Superior temporal gyrus (tissue), 1 donor: Measurements from ENCODE around the gene TENM3.

Experiments used
- DNase-seq: peaks from one replicate; pipeline ENCODE4 v3.0.0-alpha.2; 2016; ENCODE audit errors: extremely low spot score

Gene TENM3

DNA sequence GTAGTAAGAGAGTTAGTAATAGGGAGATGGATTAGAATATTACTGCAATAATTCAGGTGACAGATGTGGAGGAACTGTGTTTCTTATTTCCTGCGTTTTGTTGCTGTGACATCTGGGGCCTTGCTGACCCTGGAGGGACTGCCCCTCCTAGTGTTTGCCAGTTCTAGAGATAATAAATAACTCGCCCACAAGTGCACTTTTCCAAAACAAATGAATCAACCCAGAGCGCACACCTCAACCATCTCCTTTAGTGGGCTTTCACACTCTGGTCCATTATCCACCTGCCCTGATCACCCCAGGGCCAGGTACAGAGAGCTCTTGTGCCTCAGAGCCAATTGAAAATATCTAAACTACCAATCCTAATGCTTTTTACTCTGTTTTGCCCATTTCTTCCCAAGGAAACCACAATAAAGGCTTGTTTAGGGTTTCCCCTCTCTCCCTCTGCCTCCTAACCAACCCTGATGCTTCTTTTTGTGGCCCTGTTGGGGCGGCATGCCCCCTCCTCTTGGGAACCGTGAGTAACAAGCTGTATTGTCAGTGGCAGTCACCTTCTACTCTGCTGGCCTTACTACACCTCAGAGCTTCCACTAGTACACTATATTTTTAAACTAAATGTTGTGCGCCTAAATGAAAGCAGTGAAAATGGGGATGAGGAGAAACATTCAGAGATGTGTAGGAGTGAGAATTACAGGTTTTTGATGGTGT is 270.5 kb downstream of the TENM3 start:
- DNase-seq: no peak

DNA sequence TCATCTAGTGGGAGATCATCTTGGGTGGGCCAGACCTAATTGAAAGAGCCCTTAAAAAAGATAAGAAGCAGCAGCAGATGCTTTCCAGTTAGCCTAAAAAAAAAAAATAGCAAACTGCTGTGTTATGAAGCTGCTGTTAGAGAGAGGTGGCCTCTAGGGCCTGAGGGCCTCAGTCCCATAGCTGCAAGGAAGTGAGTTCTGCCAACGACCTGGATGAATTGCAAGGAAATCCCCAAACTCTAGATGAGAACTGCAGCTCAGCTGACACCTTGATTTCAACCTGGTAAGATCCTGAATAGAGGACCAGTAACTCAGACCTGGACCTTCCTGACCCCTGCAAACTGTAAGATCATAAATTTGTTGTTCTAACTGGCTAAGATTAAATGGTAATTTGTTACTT is 275.2 kb downstream of the TENM3 start:
- DNase-seq: no peak

DNA sequence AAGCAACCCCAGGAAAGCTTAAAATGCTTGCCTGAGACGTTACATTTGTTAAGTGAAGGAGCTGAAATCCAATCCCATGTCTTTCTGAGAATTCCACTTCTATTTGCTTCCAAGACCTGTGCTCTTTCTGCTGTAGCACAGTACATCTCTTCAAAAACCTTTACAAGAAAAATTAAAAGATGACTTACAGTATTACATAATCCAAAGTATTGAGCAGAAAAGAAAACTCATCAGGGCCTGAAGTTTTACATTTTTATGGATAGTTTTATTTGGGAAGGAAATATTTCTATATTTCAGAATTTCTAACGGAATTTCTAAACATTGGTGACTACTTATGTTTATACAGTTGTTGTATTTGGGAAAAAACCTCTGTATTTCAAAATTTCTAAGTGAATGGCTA is 276.3 kb downstream of the TENM3 start:
- no peak for DNase-seq

DNA sequence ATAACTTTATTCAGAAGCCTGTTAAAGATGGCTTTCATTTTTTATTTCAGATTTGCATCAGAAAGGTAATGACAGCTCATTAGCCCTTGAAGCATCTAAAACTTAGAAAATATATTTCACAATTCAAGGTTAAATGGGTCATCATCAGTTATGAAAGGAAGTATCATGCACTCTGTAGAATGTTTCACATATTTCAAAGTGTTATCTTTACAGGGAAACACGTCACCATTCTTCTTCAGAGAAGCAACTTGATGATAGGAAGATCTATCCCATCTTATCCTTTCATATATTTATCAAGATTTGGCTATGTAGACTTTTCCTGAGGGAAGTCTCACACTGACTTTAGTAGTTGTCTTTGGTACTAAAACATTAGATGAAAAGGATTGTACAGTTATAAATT is 277.8 kb downstream of the TENM3 start:
- DNase-seq: no peak

DNA sequence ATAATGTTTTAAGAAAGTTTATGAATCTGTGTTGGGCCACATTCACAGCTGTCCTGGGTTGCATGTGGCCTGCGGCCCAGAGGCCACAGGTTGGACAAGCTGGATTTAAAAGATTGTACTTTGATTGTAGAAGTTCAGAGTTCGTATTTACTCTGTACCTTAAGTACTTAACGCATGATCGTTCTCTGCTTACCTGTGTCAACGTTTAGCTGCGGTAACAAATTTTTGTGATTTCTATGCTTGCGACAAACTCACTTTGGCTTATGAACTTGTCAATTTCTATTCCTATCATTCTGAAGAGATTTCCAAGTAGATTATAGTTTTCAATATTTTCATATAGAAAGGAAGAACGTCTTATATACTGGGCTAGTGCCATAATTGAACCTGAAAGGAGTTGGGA is 285.6 kb downstream of the TENM3 start:
- DNase-seq: no peak

DNA sequence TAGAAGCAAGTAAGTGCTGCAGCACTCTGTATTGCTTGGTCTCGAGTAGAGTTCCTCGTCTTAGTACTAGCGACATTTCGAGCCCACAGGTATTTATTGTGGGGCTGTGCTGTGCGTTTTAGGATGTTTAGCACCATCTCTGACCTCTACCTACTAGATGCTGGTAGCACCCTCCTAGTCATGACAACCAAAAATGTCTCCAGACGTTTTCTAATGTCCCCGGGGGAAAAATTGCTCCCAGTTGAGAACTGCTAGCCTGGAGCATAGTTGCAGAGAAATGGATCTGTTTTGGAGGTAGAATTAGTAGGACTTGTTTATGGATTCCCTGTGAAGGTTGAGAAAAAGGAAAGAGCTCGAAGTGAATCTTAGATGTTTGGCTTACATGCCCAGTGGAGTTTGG is 287.2 kb downstream of the TENM3 start:
- DNase-seq: no peak

DNA sequence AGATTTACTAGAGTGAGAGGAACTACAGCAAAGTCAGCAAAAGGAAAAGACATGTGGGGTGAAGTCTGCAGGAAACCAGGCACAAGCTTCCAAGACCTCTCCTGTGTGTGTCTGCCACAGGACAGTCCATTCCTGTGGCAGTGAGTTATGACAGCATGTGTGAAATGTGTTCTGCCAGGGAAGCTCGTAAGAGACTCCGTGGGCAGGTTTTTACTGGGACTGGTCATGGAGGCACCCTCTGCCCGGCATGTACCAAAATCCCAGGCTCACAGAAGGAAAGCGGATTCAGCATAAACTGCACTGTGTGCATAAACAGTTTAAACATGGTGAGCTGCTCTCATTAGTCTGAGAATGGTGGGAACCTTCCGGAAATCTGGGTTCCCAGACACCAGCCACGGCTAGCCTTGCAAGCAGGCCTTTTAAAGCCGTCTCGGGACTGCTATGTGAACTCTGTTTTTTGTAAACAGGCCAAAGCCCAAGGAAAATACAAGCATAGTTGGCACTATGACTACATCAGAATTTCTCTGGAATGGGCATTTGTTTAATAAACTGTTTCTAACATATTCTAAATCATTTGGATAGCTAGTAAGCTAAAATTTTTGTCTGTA is 288.5 kb downstream of the TENM3 start:
- no peak for DNase-seq

DNA sequence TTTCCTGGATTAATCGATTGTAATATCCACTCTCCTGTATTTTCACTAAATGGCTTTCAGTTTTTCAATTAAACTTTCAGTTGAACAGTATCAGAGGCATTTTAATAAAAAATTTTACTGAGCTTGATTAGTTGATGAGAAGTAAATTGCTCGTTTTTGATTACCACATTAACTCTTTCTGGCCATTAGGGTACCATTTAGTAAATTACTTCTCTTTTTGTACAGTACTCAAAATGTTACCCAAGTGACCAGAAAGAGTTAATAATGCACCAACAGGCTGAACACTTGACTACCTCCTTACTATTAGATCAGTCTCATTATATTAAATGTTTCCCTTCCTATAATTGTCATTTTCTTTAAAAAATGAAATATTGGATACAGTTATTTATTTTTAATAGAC is 289.2 kb downstream of the TENM3 start:
- no peak for DNase-seq

DNA sequence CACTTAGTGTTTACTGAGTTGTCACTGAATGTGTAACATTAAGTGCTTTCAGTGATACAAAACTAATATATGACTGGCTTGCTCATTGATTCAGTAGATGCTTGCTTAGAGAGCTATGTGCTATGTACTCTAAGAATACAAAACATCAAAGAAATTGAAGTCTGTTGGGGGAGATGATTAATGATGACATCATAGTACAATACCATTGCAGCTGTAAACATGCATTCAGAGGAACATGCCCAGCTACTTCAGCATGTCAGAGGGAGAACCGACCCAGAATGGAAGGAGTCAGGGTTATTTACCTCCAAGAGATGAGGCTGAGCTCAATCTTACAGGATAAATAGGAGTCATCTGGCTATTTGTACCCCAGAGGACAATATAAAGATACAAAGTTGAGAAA is 290.8 kb downstream of the TENM3 start:
- DNase-seq: no peak

DNA sequence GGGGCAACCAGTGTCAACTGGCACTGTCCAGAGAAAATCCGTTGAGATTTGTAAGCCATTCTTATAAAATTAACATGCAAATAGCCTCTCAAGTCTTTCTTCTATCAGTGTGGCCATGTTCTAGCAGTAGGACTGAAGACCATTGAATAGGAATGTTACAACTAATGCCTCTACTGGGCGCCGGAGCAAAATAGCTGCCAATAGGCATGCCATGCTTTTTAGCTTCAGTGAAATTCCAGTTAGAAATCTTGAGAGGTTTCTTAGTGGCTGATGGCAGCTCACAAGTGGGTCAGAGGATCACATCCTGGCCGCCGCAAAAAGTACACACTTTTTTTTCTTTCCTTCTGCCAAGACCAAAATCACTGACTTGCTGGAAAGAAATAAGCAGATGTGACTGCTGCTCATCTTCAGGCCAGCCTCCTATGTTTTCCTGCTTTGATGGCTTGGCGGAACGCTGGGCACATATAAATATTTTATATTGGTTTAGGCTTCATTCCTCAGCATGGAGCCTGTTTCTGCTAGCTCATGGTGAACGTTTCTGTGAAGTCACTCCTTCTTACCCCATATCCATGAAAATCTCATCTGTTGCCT is 293.1 kb downstream of the TENM3 start:
- DNase-seq: no peak

DNA sequence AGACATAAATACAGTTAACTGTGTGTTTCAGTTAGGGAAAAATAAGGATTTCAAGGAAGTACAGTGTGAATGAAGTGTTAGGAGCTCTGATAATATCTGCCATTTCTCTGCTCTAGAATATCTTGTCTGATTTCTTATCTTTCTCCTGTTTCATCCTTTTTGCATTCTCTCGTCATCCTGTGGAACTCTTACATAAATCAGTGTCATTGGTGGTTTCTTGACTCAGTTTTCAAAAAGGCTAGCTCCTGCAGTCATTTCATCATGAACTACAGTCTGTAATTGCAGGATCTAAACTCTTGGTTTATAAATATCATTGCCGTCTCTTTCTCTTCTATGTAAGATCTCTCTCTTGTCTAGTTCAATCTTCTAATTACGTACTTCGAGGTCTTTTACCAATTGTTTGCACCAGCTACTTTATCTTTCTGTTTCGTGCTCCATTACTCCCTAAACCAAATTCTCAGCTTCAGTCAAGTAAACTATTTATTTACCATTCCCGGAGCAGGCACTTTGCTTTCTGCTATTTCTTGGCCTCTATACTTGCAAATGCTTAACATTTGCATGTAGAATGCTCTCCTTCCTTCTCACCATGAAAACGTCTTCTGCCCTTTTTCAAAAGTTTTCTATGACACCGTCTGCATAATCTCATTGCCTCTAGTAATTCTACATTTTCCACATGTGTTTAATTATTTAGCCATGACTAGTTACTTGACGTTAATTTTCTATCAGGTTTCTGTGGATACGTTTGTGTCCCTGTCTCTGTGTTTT is 294.0 kb downstream of the TENM3 start:
- no peak for DNase-seq

DNA sequence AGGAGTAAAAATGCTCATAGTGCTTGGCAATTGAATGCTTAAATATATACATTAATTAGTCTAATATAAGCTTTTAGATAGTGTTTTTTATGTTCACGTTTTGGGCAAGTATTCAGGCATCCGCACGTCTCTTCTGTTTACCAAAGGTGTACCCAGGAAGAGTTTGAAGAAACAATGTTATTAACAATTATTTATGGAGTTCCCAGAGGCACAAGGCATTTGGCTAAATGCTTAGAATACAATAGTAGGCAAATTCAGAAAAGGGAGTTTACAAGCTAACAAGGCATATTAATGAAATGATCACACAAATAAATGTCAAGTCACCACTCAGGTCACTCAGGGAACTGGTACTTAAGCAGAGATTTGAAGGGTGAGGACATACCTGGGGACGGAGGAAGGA is 294.8 kb downstream of the TENM3 start:
- DNase-seq: no peak

DNA sequence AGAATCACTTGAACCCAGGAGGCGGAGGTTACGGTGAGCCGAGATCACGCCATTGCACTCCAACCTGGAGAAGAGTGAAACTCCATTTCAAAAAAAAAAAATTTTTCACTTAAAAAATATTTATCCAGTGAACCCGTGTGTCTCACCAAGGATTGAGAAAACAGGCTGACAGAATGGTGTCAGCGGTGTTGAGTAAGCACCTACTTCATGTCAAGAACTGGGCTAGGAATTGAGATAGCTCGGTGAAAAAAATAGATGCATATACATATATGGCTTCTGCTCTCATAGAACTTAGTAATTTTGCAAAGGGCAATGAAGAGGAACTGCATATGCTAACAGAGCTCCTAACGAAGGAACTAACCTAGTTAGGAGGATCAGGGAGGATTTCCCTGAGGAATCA is 297.3 kb downstream of the TENM3 start:
- DNase-seq: no peak

DNA sequence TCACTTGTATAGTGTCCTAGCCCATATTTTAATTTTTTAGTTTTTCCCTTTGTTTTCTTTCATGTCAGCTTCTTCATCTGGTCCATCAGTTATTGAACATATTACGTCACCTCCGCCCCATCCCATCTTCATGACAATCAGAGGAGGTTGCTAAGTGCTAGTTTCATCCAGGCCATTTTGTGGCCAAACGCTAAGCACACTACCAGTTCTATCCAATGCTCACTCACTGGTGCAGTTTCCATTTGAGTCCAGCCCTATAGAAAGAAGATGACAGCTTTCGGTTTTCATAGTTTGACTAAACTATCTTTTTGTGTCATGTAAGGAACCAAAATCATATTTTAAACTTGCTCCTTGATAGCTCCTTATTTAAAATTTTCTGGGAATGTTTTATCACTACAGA is 304.2 kb downstream of the TENM3 start:
- no peak for DNase-seq

DNA sequence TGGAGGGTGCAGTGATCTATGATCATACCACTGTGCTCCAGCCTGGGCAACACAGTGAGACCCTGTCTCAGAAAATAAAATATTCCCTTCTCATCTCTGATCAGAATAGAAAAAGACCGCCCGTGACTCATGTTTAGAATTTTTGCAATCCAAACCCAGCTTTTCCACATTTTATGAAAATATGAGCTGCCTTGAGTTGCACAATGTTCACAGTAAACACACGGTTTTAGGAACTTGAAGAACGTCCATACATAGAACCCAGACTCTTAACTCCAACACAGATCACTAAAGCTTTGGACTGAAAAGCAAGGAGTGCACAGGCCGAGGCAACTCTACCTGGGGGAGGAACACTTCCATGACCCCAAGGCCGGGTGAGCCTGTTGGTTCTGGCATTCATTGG is 305.0 kb downstream of the TENM3 start:
- no peak for DNase-seq

DNA sequence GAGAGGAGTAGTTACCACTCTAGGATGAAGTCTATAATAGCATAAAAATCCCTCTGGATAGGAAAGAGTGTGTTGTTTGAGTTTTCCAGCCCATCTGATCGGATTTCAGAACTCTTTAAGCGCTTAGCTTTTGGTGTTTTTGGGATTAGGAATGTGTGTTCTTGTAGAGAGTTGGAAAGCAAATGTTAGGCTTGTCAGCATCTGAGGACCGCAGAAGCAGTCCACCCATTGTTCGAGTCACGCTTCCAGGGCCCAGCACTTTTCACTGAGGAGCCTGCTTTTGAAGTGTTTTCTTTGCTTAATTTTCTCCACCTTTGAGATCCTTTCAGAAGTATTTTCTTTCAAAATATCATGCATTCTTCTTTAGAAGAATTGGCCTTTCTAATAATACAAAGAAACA is 306.2 kb downstream of the TENM3 start:
- no peak for DNase-seq

DNA sequence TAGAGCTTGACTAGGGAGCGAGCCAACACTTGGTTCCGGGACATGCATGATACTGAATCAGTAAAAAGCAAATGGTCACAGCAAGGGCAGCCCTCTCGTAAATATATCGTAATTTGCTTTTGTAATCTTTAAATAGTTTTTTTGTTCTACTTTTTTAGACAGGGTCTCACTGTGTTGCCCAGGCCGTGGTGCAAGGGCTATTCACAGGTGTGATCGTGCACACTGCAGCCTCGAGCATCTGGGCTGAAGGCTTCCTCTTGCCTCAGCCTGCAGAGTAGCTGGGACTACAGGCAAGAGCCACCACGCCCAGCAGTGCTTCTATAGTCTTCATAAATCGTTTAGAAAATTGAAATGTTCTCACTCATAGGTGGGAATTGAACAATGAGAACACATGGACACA is 309.7 kb downstream of the TENM3 start:
- no peak for DNase-seq

DNA sequence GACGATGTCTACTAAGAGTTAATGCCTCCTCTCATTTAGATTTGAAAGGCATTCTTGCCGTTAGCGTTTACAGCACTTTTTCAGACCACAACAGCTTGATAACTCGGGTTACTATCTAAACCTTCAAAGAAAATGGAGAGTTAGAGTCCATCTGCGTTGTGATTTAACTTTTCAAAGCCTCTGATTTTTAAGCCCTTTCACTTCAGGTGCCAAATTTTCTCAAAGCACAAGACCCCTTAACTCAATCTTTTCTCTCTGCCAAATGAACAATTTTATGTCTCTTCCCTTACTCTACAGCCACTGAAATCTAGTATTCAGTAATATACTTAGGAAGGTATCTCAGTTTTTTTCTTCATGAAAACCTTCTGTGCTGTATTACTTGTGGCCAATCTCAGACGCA is 310.5 kb downstream of the TENM3 start:
- no peak for DNase-seq

DNA sequence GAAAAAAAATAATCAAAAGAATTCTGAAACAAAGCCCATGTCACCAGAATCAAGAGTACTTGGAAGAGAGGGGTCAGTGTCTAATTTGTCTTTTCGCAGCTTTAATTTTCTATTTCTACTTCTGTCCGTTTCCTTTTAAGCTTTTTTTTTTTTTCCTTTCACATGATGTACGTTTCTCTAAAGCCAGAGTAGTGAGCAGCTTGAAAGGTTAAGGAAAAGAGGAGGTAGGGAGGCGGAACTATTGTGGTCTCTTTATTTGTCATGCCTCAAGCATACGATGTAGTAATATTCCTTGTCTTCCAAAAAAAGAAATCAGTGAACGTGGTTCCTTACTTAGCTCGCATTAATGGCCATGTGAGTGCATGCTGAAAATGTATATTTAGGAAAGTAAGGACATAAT is 311.5 kb downstream of the TENM3 start:
- DNase-seq: no peak

DNA sequence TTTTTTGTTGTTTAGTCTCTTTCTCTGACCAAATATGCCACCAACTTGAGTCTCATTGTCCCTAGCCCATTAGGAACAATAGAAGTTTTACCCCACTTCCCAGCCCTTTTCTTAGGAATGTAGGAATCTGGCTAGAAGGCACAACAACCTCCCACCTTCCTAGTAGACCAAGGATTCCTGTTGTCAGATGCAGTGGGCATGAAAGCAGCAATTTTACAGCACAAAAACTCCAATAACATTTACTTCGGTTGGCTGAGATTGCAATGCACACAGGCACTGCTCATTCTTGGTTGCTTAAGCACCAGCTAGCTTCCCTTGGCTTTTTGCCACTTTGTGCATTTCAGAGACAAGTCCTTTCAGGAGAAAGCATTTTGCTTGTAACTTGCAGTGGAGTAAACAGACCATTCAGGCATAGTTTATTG is 312.8 kb downstream of the TENM3 start:
- DNase-seq: no peak

DNA sequence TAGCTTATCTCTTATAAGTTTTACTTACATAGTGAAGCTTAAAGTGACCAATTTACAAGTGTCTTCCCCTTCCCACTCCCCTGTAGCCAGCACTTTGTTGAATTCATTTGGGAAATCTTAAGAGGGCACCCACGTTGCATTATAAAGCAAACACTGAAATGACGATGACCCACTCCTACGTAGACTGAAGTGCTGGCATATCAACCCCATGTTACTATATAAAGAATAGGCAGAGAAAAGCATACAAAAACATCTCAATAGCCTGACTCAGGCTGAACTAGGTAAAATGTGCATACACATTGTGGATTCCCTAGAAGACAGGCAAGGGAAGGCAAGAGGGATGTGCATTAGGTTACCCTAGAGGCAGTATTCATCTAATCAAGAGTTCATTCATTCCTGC is 313.4 kb downstream of the TENM3 start:
- no peak for DNase-seq

DNA sequence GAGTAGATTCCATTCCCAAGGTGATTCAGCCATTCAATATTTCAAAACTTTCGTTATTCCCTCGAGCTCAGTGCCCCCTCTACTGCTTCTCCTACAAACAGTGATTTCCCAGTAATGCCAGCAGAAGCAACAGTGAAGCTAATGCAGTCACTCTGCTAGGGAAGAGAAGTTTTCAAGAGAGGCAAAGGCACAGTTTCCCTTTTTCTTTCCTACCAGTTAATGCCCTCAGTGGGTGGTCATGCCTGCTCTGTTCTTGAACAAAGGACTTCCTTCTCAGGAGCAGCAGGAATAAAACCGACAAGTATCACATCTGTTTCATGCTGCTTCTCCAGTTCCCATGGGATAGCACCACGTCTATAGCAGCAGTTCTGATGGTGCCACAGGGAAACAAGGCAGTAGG is 317.2 kb downstream of the TENM3 start:
- DNase-seq: no peak

DNA sequence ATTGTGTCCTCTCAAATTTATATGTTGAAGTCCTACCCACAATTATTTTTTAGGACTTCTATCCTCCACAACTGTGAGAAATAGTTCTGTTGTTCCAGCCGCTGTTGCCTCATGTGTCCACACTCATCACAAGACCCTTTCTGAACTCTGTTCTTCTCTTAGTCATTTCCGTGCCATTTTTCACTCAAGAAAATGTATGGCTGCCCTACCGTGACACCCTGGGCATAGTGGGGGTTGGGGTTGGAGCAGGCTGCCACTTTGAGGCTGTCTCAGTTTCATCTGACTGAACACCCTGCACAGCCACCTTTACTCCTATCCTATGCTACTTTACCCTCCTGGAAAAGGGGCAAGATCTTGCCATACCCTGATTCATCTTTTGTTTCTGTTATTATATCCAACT is 319.1 kb downstream of the TENM3 start:
- no peak for DNase-seq
